Measurements from ENCODE around the gene MBD6.

DNA sequence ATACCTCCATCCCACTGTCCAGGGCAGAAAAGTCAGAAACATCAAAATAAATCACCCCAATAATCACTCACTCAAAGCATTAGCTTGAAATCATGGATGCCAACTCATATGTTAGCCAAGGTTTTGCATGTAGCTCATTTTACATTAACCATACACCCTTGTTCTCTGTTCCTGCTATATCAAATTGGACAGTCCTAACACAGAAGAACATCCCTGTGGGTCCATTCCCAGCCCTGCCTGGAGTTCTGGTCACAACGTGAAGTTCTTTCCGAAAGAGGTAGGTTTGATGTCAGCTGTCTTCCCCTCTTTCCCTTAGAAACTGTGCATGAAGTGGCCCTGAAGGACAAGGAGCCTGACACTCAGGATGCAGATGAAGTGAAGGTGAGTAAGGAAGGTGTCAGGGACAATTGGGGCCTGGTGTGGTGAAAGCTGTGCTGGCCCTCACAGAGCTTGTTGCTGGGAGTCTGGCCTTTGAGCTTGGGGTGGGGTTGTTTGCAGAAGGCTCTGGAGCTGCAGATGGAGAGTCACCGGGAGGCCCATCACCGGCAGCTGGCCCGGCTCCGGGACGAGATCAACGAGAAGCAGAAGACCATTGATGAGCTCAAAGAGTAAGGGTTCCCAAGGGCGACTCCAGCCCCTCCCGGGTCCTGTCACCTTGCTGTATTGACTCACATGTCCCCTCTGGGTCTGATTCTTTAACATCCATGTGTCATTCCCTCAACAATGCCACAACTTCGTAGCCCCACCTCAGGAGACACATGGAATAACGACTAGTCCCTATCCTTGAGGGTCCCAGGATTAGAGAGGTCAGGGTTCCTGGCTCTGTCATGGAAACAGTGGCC, 53.4 kb downstream of the MBD6 start:
- TF ChIP-seq, protein P1, sequence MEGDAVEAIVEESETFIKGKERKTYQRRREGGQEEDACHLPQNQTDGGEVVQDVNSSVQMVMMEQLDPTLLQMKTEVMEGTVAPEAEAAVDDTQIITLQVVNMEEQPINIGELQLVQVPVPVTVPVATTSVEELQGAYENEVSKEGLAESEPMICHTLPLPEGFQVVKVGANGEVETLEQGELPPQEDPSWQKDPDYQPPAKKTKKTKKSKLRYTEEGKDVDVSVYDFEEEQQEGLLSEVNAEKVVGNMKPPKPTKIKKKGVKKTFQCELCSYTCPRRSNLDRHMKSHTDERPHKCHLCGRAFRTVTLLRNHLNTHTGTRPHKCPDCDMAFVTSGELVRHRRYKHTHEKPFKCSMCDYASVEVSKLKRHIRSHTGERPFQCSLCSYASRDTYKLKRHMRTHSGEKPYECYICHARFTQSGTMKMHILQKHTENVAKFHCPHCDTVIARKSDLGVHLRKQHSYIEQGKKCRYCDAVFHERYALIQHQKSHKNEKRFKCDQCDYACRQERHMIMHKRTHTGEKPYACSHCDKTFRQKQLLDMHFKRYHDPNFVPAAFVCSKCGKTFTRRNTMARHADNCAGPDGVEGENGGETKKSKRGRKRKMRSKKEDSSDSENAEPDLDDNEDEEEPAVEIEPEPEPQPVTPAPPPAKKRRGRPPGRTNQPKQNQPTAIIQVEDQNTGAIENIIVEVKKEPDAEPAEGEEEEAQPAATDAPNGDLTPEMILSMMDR (IDR thresholded peaks at IDR 0.05): no peak
- no peak for TF ChIP-seq POLR2A (IDR thresholded peaks at IDR 0.05)

All from uterus (tissue), 2 donors.